Testis (tissue), 2 donors: Measurements from ENCODE around the gene FAM193A.

Experiments used
- POLR2A ChIP-seq: fragments of 450-650 bp; IDR thresholded peaks from one replicate; pipeline ENCODE4 v1.6.1; 2017; ENCODE audit warnings: antibody characterized with exemption, mild to moderate bottlenecking, moderate library complexity
- TF ChIP-seq, protein P1 (sequence below), 3 experiments: fragments of 450-650 bp in 2 of 3; fragments of 200-600 bp in 1 of 3; sonication (generic) in 1 of 3; IDR thresholded peaks; one replicate each; pipeline ENCODE4 v1.5.1; 2016 to 2019; ENCODE audit warnings: antibody characterized with exemption in 3 of 3, mild to moderate bottlenecking in 2 of 3, moderate library complexity in 1 of 3

- TF ChIP-seq, protein P1, sequence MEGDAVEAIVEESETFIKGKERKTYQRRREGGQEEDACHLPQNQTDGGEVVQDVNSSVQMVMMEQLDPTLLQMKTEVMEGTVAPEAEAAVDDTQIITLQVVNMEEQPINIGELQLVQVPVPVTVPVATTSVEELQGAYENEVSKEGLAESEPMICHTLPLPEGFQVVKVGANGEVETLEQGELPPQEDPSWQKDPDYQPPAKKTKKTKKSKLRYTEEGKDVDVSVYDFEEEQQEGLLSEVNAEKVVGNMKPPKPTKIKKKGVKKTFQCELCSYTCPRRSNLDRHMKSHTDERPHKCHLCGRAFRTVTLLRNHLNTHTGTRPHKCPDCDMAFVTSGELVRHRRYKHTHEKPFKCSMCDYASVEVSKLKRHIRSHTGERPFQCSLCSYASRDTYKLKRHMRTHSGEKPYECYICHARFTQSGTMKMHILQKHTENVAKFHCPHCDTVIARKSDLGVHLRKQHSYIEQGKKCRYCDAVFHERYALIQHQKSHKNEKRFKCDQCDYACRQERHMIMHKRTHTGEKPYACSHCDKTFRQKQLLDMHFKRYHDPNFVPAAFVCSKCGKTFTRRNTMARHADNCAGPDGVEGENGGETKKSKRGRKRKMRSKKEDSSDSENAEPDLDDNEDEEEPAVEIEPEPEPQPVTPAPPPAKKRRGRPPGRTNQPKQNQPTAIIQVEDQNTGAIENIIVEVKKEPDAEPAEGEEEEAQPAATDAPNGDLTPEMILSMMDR (IDR thresholded peaks at IDR 0.05), result no peak
- no peak for TF ChIP-seq POLR2A
Observed at GRCh38 chr4:2565533-2565932, 29.1 kb downstream of the FAM193A start.
